HG02870 (cell line): Measurements from ENCODE around the gene PMPCA.
"Not testable (repeated sequence)": the region's sequence is repeated elsewhere in the genome, so short reads cannot be mapped to it uniquely, and the experiment has no call there.

Experiments
- ATAC-seq: cut with Tn5 transposase; IDR thresholded peaks from one replicate; pipeline ENCODE4 v1.9.1; 2021; ENCODE audit warnings: mild to moderate bottlenecking, moderate library complexity; ENCODE audit not compliant: unreplicated experiment

Gene PMPCA

DNA sequence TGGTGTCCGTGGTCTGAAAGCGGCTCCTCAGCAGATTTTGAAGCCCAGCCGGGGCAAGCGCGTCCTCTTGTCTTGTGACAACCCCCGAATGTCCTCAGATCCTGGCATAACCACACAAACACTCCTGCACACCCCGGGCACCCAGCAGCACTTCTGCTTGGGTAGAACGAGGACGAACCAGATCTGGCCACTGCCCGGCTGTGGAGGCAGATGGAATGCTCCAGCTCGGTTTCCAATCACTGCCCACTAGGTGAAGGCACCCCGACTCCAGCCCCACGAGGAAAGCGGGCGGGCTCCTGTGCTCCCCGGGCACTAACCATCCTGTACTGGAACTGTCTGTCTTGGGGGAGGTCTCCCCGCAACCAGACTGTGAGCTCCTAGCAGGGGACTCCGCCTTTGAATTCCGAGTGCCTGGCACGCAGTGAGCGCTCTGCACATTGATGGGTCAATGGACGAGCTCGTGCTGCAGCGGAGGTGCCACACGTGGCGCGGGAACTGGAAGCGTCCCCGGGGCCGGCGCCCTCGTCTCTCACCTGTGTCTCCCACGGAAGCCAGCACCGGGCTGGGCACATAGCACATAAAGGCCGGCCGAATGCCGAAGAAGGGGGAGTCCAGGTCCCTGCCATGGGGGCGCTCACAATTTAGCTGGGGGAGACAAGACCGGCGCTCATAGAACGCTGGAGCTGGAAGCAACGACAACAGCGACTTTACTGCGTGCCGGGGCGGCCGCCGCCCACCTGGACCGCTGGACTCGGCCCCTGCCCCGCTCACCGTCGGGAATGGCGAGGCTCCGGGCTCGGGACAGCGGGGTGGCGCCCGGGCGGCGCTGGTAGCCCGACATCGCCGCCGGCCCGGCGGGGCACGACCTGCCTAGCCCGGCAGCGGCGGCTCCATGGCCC lies 652 bp upstream of the PMPCA start:
- peak; percentile 28 for ATAC-seq

DNA sequence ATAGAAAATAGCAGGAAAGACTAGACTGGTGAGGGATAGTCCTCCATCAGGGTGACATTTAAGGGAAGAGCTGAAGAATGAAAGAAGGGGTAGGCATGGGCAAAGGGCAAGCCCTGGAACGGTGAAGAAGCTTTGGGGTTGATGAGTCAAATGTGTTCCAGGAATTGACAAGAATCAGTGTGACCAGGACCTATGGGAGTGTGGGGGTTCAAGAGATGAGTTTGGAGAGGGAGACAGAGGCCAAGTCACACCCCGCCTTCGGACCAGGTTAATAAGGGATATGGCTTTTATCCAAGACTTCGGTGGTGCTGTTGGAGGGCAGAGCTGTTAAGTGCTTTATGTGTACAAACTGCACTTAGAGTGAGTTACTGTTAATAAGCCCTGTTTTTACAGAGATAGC lies 920 bp downstream of the PMPCA start:
- no peak for ATAC-seq

DNA sequence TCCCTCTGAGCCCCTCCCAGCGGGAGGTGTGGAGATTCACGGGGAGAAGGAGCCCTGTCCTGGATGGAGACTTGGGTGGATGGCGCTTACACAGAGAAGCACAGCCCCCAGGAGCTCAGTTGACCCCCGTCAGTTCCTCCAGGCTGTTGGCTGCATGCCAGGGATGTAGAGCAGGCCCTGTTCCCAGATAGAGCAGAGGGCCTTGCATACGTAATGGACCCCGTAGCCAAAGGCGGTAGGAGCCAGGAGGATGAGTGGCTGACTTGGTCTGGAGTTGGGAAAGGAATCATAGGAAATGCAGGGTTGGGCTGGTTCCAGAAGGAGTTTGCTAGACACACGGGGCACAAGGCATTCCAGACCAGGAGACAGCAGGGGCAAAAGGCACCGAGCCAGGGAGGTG lies 2.5 kb downstream of the PMPCA start:
- no peak for ATAC-seq

DNA sequence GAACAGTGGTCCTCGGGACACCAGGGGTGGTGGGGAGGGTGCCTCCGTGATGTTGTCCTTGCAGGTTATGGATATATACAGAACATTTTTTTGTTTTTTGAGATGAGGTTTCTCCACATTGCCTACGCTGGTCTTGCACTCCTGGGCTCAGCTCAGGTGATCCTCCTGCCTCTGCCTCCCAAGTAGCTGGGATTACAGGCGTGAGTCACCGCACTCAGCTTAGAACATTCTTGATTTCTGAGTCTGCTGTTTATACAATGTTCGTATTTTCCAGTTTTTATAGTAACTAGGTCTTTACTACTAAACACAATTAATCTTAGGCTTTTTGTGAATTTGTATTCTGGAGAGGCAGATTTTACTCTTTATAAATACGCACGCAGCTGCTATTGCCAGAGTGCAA lies 6.0 kb downstream of the PMPCA start:
- no peak for ATAC-seq

DNA sequence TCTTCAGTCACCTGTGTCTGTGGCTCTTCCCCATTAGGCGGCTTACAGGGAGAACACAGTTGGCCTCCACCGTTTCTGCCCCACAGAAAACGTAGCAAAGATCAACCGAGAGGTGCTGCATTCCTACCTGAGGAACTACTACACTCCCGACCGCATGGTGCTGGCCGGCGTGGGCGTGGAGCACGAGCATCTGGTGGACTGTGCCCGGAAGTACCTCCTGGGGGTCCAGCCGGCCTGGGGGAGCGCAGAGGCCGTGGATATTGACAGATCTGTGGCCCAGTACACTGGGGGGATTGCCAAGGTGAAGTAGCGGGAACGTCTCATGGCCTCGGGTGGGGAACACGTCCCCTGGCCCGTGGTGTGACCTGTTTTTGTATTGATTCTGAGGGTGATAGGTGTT lies 6.5 kb downstream of the PMPCA start:
- no peak for ATAC-seq

DNA sequence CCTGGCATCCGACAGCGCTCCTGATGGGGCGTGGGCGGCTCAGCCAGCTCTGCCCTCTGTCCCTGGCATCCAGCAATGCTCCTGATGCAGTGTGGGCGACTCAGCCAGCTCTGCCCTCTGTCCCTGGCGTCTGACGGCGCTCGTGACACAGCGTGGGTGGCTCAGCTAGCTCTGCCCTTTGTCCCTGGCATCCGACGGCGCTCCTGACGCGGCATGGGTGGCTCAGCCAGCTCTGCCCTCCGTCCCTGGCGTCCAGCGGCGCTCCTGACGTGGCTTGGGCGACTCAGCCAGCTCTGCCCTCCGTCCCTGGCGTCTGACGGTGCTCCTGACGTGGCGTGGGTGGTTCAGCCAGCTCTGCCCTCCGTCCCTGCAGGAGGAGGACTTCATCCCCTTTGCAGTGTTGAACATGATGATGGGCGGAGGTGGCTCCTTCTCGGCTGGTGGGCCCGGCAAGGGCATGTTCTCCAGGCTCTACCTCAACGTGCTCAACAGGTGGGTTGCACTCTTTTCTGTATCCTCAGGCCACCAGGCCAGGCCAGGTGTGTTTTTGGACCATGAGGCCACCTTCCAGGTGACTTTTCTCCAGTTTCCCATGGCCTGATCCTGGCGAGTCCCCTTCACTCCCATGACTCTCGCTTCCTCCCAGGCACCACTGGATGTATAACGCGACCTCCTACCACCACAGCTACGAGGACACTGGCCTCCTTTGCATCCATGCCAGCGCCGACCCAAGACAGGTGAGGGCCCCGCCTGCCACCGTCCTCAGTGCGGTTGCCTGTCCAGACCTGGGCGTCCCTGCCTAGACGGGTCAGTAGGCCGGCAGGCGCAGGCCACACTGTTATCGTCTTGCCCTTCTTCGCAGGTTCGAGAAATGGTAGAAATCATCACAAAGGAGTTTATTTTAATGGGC lies 8.0 kb downstream of the PMPCA start:
- no peak for ATAC-seq

DNA sequence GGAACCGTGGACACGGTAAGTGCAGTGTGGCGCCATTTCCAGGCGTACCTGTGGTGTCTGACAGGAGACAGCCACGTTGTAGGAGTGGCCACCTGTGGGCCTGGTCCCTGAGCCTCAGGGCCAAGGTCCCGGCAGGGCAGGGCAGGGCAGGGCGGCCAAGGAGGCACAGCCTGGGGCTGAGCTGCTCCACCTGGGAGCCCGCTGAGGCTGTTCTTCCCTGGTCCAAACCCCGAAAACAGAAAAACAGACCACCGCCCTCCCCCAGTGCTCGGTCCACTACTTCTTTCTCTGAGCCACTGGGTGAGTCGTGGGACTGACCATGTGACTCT lies 8.6 kb downstream of the PMPCA start:
- ATAC-seq: no peak

DNA sequence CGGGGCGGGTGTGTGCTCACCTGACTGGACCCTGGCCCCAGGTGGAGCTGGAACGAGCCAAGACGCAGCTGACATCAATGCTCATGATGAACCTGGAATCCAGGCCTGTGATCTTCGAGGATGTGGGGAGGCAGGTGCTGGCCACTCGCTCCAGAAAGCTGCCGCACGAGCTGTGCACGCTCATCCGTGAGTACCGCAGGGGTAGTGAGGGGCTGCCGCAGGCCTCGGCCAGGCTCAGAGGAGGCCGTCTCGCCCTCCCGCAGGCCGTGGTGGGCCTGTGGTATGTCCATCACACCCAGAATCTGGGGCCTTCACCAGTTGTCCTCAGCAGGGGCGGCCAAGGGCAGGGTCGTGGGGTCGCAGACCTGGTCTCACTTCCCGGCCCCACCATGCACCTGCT lies 11.3 kb downstream of the PMPCA start:
- ATAC-seq: no peak

DNA sequence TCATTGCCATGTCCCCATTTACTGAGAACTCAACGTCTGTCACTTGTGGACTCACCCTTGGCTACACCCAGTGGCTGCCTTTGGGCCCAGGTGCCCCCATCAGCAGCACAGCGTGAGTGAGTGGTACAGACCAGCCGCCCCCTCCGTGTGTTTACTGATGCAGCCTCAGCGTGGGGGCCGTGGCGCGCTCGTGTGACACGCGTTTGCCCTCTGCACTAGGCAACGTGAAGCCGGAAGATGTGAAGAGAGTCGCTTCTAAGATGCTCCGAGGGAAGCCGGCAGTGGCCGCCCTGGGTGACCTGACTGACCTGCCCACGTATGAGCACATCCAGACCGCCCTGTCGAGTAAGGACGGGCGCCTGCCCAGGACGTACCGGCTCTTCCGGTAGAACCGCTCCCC lies 12.4 kb downstream of the PMPCA start:
- no peak for ATAC-seq

DNA sequence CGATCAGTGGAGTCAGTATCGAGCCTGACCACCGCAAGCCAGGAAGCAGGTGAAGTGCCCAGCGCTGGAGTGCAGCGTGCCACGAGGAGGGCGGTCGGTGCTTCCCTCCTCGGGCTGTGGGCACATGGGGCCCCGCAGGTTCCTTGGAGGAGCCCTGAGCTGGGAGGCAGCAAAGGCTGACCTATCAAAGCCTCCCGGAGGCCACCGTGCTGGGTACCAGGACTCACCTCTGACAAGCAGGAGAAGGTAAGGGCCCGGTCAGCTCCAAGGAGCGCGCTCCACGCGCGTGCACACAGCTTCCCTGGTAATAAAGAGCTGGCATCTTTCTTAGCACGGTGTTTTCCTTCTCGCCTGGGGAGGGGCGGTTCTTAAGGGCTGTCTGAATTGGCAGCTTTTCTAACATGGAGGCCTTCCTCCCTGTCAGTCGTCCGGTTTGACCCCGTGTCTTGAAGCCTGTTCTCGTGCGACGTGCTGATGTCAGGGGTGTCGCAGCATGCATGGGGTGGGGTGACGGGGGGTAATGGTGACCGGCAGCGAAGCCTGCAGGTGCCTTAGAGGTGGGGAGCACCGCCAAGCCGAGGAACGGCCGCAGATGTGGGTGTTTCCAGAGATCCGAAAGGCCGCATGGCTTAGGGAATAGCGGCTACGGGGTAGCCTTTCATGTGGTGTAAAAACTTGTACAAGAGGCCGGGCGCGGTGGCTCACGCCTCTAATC lies 13.1 kb downstream of the PMPCA start:
- no peak for ATAC-seq

DNA sequence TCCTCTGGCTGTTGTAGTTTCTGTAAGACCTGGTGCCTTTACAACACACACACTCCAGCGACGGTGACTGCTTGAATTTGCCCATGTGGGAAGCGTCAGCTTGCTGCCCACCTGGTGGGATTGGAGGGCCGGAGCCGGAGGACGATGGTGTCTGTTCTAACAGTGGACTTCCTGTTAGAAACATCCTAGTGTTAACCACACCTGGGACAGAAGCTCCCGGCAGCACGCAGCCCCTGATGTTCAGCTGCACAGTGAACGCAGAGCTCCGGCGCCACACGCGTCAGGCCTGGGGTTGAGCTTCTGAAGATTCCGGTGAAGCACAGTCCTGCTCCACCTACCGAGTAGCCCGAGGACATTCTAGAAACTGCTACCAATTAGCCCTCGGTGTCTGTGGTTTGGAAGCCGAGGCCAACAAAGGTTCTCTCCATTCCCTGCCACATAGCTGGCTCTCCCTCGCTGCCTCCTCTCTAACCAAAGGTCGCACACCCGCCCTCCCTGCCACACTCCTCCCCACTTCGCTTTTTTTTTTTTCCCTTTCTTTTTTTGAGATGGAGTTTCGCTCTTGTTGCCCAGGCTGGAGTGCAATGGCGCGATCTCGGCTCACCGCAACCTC lies 14.4 kb downstream of the PMPCA start:
- no peak for ATAC-seq

DNA sequence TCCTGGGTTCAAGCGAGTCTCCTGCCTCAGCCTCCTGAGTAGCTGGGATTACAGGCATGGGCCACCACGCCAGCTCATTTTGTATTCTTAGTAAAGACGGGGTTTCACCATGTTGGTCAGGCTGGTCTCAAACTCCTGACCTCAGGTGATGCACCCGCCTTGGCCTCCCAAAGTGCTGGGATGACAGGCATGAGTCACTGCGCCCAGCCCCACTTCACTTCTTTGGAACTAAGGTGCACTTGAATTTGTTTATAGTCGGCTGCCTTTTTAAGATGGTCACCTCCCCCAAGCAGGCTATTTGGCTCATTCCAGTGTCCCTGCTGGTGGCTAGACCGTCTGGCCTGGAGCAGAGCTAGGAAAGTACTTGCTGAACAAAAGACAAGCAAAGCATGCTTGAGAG lies 14.9 kb downstream of the PMPCA start:
- not testable (repeated sequence) for ATAC-seq

DNA sequence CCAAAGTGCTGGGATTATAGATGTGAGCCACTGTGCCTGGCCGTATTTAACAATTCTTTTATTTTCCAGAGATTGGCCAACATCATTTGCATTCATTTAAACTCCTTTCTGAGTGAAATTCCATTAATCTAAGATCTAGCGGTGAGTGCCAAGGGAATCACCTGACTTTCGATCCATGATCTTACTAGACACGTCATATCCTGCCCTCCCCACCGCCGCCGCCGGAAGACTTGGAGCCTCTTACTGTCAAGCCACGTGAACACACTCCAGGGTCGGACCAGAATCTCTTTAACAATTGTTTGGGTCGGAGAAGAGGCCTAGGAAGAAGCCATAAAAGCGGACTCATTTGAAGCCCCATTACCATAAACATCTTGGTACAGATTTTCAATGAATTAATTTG lies 16.3 kb downstream of the PMPCA start:
- no peak for ATAC-seq

DNA sequence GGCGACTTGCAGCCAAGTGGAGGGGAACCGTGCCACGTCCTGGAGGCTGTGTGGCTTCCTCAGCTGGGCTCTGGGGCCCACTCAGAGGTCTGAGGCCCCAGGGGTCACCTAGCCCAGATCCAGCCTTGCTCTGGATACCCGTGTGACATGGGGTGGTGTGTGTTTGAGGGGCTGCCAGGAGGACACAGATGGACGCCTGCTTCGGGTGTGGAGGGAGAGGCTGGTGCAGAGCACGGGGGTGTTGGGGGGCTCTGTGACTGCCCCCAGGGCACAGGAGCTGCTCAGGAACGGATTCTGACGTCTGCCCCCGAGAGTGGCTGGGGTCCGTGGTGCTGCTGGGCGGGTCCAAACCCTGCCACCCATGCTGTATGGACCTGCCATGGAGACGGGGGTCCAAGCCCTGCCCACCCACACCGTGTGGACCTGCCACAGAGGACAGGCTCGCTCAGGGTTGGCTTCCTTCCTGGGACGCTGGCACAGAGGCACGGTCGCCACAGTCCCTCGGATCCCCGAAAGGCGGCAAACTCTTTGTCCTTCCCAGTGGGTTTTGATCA lies 18.7 kb downstream of the PMPCA start:
- no peak for ATAC-seq

DNA sequence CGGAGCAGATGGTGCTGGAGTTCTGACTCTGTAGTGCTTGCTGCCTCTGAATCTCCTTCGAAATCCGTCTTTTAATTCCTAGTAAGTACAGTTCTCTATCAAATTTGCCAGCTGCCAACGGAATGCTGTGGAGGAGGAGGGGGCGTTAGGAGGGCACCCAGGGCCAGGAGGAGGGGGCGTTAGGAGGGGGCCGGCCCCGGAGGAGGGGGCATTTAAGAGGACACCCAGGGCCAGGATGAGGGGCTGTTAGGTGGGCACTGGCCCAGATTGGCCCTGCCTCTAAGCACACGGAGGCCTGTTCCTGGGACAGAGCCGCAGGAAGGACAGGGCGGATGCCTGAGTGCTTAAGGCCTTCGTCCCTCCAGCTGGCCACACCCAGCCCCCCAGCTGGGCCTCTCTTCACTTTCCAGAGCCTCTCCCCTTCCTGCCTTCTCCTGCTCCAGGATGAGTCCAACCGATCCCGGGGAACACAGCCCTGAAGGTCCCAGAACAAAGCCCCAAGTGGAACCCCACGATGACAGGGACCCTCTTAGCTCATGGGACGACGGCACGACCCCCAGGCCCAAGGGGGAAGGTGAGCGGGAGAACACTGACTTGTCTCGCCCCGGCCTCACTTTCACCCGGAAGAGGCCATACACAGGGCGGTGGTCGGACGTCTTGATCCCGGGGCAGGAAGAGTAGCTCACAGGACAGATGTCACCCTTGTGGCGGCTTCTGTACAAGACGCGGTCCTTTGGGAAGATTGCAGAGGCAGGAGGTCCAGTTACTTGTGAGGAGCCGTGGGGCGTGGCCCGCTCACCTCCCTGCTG lies 19.4 kb downstream of the PMPCA start:
- ATAC-seq: no peak

DNA sequence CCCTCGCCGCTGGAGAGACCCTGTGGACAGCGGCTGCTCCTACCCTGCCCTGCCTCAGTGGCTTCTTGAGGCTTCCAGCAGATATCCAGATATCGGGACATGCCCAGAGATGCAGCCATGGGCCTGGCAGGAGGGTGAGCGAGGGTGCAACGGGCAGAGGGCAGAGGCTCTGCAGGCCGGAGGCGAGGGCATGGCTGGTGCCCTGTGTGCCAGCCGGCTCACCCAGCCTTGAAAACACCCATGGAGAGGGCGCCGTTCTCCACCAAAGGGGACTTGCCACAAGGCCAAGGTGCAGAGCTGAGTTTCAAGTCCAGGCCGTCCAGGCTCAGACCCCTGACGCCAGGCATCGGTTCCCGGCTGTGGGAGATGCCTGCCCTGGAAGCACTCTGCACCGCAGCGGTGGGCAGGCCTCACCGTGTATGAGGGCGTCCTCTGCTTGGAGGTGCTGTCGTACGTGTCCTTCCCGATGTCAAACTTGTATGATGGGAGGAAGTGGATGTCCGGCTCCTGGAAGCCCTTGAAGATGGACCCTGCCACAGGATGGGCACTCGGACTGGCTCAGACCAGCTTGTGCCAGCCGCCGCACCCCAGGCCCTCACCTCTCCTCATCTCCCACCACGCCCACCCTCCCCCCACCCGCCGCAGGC lies 20.3 kb downstream of the PMPCA start:
- ATAC-seq: no peak

DNA sequence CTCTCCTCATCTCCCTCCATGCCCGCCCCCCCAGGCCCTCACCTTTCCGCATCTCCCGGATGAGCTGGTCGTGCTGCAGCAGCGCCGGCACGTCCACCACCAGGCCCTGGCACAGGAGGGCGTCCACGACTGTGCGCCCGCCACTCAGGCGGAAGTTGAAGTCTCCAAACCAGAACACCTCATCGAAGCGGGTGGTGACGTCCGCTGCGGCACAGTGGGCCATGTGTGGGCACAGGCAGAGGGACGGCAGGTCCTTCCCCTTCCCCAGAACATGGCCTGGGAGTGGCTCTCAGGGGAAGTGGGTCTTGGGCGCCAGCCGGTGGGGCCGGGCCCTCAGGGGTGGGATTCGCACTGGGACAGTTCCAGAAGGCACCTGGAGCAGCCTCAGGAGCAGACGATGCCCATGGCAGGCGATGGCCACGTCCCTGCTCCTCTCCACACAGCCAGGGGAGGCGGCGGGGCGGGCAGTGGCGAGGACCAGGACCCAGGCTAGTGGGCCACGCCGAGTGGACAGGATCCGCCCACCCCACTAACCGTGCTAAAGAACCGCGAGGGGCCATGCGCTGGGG lies 21.4 kb downstream of the PMPCA start:
- no peak for ATAC-seq

DNA sequence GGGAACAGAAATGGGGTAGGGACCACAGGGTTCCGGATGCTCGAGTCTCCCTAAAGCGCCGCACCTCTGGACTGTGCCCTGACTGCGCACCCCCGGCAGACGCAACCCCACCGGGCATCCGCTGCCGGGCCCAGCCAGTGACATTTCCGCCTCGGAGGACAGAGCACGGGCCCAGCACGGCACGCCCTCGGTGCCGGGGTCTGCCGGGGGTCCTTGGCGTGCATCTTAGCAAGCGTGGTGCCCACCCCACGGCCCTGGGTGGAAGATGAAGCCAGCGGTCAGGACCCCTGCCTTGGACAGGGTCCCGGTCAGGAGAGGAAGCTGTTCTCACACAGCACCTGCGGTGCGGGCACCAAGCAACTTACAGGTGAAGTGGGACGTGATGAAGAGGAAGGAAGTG lies 22.1 kb downstream of the PMPCA start:
- no peak for ATAC-seq
